Stimulated activated CD8-positive, alpha-beta memory T cell treated with anti-CD3 and anti-CD28 coated beads, Interleukin-4, amount 100 ng/mL, for 4 hours (primary cell): Measurements from ENCODE around the gene ZNF202.
A peak's percentile ranks its signal among the peaks of the same experiment; 100 is the strongest.
"Not testable (repeated sequence)": the region's sequence is repeated elsewhere in the genome, so short reads cannot be mapped to it uniquely, and the experiment has no call there.

Source experiments
- DNase-seq, 2 donors: peaks; one replicate each; pipeline ENCODE4 v3.0.0-alpha.2; 2020; ENCODE audit warnings: low read depth in 2 of 2, low spot score in 1 of 2

ZNF202 gene

DNA sequence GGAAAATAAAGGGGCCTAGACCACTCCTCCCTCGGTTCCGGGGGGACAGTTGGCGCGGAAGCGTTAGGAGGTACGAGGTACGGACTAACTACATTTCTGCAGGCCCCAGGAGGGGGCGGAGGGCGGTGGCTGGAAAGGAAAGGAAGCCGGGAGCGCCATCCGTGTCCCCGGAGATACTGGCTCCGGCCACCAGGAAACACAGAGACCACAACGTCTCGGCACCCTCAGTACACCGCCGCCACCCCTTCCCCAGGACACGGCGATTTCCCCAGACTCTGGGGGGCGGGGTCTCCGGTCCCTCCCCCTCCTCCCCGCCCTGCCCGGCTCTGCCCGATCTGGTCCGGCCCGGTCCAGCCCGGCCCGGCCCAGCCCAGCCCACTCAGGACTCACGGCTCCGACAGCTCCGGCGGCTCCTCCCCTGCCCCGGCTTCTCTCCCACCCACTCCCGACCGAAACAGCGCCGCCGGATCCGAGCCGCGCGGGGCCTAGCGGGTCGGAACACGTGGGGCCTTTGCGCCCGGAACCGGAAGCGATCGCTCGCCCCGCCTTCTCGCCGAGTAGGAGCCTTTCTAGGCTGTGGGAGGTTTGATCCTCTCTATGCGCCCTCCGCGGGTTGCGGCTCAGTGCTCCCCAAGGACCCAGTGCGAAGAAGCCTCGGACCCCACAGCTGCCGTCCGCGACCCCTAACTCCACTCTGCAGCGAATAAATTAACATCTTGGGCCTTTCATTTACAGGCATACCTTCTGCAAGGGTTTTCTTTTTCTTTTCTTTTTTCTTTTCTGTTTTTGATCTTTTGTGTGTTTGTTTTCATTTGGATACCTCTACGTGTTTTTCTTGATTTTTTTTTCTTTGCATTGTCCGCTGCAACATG lies at the start of gene ZNF202:
TSS of gene ZNF202 (minus strand) at position 502 of the 872 bp plus-strand sequence. CDS start 10,772 bp downstream, outside the sequence.
- DNase-seq: peak; percentile 81 to 82

DNA sequence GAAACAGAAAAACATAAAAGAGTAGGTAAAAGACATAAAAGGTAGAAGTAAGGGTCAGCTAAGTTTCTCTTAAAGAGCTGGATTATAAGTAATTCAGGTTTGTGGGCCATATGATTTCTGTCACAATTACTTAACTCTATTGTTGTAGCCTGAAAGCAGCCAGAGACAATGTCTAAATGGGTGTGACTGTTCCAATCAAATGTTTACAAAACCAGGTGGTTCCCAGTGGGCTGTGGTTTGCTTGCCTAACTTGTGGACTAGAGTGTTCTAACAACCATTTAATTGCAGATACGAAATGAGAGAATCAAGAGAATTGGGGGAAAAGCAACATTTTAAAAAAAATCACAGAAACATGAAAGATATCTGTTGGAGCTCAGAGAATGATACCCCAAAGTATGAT lies 42.1 kb upstream of the ZNF202 start:
- DNase-seq: no peak

DNA sequence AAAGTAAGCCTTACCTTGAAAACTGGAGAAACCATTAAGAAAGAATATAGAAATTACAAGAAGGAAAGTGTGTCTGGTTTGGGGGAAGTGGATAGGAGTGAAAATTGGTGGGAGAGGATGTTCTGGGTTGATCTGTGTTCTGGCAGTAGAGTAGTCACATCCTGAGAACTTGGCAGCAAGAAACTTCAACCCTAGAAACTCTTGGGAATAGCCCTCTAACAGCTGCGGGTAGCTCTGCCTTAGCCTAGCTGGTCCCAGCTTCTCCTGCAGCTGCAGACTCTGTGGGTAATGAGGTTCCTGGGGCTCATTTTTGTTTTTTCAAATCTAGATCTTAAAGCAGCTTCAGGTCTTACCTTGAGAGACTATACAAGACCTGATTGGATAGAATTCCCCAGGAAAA lies 37.1 kb upstream of the ZNF202 start:
- no peak for DNase-seq

DNA sequence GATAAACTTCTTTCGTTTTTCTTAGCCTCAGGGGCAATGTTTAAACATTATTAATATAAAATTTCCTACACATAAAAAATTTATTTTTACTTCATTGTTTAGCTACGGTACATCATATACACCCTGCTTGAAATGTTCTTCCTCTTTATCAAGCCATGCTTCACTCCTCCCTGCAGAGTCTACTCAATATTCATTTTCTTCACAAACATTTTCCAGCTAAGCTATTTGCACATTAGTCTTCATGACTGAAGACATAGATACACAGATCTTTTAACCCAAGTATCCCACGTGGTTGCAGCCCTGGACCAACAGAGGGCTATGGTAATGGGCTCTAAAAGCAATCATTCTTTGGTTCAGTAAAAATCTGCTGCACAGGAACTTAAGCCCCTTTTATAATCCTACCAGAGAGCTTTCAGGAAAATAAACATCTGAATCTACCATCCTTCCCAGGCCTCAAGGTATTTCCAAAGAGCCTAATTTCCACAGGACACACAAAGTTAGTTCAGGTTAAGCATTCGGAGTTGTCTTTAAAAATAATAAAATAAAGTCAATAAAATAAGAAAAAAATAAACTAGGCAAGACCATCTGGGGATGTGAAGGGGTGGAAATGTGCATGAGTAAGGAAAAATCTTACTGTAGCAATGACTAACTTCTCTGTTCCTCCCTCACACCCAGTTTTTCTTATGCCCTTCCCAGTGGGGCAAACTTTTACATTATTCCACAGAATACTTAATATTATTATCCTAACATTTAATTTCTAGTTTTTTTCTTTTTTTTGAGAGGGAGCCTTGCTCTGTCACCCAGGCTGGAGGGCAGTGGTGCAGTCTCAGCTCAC lies 34.5 kb upstream of the ZNF202 start:
- no peak for DNase-seq

DNA sequence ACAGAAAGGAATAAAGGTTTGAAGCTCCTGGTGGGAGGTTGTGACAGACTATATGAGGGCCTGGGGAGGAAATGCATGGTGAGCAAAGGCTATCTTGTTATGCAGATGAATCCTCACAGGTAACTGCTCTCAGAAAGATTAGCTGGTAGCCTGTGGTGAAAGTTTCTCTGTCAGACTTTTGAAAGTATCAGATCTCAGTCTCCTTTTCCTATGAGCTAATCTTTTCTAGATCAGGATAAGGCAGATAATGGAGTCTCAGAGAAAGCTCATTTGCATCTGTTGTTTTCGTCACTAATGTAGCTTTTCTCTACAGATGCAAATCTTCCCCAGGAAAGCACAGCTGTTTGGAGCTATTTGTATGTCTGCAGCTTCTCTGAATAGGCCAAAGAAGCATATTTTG lies 33.8 kb upstream of the ZNF202 start:
- no peak for DNase-seq

DNA sequence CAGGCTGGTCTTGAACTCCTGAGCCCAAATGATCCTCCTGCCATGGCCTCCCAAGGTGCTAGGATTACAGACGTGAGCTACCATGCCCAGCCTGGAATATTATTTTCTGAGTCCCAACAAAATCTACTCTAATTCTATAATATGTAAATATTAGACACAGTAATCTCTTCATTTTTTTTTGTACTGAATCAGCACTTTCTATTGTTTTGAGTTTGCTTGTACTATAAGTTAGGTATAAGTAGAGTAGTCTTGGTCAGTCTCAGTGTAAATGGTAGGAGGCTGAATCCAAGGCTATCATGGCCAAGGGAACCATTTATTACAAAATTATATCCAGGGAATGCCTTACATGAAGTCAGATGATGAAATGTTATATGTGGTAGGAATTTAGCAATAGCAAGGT lies 32.5 kb upstream of the ZNF202 start:
- DNase-seq: no peak

DNA sequence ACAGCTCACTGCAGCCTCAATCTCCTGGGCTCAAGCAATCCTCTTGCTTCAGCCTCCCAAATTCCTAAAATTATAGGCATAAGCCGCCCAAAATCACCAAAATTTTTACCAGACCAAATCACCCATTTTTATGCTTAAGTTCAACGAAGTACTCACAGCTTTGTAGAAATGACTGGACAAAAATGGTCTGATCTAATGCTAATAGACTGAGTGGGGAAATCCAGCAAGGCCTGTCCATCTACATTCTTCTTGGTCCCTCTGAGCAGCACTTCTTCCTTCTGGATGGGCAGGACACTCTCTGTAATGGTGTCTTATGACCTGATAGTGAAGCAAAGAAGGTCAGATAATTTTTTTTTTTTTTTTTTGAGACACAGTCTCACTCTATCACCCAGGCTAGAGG lies 31.6 kb upstream of the ZNF202 start:
- DNase-seq: no peak

DNA sequence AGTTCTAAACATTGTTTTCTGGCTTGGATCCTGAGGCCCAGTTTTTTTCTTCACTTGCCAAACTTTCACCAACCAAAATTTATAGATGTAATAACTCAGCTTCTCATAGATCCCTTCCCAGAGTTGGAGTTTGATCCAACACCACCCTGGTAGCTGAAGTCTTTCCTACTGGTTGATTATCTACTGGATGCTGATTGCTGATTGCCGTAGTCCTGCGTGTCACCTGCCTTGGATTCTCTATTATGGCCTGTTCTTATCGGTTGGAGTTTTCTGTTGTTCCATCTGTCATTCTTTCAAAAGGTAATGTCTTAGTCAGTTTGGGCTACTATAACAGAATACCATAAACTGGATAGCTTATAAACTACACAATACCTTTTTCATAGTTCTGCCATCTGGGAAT lies 30.2 kb upstream of the ZNF202 start:
- no peak for DNase-seq

DNA sequence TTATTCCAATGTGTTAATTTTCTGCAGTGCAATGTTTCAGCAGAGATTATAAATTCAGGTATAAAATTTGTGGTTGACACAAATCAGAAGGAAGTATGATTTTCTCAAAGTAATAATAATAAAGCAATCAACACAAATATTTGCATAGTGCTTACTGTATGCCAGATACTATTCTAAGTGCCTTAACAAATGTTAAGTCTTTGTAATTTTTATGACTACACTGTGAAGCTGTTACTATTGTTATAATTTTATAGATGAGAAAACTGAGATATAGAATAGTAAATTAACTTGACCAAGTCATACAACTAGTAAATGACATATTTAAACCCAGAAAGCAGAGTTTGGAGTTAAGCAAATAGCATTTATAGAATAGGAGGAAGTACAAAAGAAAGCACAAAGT lies 29.3 kb upstream of the ZNF202 start:
- no peak for DNase-seq

DNA sequence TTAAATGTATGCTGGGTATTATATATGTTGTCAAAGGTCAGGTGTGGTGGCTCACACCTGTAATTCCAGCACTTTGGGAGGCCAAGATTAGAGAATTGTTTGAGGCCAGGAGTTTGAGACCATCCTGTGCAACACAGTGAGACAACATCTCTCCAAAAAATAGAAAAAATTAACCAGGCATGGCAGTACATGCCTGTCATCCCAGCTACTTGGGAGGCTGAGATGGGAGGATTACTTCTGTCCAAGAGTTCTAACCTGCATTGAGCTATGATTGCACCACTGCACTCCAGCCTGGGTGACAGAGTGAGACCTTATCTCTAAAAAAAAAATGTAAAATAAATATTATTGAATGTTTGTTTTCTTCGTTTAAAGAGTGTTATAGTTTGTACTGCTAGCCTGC lies 24.1 kb upstream of the ZNF202 start:
- no peak for DNase-seq

DNA sequence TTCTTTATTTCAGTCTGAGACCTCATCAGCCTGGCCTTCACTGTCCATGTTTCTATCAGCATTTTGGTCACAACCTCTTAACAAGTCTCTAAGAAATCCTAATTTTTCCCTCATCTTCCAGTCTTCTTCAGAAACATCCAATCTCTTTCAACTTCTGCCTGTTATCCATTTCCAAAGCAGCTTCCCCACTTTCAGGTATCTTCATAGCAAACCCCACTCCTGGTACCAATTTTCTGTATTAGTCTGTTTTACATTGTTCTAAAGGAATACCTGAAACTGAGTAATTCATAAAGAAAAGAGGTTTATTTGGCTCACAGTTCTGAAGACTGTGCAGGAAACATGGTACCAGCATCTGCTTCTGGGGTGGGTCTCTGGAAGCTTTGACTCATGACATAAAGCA lies 21.0 kb upstream of the ZNF202 start:
- no peak for DNase-seq

DNA sequence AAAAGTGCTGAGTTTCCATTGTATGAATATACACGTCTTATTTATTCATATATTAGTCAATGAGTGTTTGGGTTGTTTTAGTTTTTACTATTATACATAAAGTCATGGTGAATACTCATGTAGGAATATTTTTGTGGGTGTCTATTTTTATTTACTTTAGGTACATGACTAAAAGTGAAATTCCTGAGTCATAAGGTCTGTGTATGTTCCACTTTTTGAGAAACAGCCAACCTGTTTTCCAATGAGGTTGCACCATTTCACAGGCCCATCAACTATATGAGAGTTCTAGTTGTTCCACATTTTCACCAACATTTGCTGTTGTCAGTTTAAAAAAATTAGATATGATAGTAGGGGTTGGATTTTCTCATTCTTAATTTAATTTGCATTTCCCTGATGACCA lies 19.4 kb upstream of the ZNF202 start:
- DNase-seq: no peak

DNA sequence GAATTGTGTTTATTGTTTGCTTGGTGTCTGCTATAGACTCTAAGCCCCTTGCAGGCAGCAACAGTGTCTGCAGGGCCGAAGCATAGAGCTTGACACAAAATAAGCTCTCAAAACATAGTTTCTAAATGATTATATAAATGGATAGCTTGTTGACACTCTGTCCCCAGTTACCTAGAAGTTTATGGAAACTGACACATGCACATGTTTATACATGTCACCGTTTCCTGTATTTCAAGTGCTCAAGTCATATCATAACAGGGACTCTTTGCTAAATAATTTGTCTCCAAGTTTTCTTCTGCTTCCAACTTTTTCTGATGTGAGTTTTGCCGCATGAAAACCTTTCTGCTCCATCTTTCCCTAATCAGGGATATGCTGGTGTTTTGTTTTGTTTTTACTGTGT lies 16.5 kb upstream of the ZNF202 start:
- no peak for DNase-seq

DNA sequence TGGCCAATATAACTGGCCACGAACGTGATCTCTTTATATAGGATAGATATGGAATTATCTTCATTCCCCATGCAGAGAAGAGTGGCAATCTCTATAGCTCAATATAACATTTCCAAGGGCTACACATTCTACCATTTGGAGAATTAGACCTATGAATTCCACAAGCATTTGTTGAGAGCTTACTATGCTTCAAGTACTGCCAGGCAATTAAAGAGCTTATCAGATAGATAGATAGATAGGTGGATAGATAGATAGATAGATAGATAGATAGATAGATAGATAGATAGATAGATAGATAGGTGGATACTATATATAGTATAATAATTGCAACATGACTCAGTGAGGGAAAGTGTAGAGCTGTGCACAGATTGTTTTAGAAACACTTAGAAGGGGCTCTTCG lies 14.4 kb upstream of the ZNF202 start:
- no peak for DNase-seq

DNA sequence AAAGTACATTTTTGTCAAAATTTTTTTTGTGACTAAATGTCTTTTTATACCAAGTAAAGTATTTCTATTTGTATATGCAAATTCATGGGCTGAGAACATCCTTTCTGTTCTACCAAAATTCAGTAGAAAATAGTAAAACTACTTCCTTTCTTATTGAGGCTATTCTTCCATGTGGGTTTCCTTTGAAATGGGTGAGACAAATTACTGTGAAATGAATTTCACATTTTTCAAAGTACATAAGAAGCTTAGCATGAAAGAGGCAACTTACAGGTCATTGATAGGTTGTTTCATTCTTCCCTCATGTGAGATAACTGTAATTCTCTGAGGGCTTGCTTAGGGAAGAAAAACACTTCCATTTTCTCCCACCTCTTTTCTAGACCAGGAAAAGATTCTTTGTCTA lies 13.9 kb upstream of the ZNF202 start:
- no peak for DNase-seq

DNA sequence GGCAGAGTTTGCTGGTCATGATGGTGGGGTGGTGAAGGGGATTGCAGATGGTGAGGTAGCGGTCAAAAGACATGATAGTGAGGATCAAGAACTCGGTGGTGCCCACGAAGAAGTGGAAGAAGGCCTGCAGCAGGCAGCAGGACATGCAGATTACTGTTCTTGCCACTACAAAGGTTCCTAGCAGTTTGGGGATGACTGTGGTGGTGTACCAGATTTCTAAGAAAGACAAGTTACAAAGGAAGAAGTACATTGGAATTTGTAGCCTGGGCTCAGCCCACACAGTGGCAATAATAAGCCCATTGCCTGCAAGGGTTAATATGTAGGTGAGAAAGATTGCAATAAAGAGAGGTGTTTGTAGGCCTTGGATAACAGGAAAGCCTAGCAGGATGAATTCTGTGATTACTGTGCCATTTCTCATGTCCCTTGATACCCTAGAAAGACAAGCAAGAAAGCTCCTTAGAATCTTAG lies 12.7 kb upstream of the ZNF202 start, which contains the start of gene OR6X1:
TSS of gene OR6X1 (minus strand) at position 418 of the 468 bp plus-strand sequence. CDS start at position 418, 0 bp downstream.
- DNase-seq: no peak

DNA sequence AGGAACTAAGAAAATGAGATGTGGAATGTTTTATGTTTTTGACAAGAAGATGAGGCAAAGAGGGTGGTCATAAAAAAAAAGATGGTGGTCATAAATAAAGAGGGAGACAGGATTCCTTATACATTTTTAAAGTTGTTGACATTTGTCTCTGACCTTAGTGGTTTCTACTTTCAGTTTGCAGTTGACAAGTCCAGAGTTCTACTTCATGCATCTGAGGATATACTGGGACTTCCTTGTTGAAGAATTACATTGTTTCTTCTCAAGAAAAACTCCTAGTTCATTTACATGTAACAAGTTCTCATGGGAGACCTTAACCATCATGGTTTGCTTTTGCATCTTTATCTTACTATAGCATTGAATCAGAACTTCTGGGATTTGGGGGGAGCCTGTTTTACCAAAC lies 11.7 kb upstream of the ZNF202 start:
- DNase-seq: no peak

DNA sequence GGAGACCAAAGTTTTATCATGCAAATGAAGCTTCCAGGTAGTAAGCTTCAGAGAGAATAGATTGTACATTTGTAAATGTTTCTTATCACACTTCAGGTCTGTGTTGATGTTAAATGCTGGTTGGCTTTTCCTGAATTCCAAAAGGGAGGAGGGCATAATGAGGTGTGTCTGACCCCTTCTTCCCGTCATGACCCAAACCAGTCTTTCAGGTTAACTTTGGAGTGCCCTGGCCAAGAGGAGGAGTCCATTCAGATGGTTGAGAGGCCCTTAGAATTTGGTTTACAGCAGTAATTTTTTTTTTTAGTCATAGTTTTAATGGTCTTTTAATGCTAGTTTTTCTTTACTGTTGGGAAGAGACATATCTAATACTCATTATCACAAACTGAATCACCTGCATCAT lies 10.3 kb upstream of the ZNF202 start:
- DNase-seq: no peak

DNA sequence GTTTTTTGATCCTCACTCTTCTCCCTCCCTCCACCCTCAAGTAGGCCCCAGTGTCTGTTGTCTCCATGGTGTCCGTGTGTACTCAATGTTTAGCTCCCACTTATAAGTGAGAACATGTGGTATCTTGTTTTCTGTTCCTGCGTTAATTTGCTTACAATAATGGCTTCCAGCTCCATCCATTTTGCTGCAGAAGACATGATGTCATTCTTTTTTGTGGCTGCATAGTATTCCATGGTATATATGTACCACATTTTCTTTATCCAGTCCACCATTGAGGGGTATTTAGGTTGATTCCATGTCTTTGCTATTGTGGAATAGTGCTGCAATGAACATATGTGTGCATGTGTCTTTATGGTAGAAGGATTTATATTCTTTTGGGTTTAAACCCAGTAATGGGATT lies 6.9 kb upstream of the ZNF202 start:
- DNase-seq: not testable (repeated sequence)

DNA sequence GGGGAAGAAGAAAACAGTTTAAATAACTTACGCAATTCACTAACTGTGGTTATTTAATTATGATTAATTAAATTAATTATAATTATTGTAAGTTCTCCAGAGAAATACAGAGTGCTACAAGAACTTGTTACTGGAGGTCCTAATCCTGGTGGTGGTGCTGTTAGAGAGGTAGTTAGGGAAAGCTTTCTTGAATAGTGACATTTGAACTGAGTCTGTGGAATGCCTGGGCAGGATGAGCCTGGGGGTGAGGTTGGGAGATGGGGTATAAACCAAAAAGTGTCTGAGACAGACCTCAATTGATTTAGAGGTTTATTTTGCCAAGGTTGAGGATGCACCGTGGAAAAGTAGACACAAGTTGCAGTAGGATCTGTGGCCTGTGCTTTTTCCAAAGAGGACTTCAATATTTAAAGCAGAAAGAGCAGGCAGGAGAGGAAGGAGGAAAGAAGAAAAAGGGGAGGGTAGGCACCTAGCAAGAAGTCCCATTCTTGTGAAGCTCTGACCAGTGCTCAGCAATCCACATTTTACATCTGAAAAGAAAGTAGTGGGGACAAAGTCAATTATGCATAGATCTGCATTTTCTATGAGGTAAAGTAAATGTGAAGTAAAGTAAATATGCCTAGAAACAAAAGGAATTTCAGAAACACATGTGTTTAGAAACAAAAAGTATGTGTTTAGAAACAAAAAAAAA lies 4.4 kb upstream of the ZNF202 start:
- DNase-seq: no peak

DNA sequence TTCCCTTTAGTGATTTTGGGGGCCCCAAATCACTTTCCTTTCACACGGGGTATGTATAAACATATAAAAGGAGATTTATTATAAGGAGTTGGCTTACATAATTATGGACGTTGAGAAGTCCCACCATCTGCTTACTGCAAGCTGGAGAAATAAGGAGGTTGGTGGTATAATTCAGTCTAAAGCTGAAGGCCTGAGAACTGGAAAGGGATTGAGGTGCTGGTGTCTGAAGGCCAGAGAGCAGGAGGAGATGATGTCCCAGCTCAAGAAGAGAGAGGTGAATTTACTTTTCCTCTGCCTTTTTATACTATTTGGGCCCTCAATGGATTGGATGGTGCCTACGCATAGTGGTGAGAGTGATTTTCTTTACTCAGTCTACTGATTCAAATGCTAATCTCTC lies 1.3 kb upstream of the ZNF202 start:
- DNase-seq: no peak
